GM12878 (cell line): ENCODE data around the gene GSX1. TPM values are rescaled to one million over a fixed set of nuclear protein-coding genes. Genes with fewer than 3 reads are reported as not detected.

Experiments
- ATAC-seq: fragments of 200-7000 bp; cut with Tn5 transposase; 3 replicates; pipeline ENCODE4 v1.9.1; 2020; ENCODE audit warnings: mild to moderate bottlenecking, moderate library complexity
- BruUV-seq: library from RNA; stranded (reverse); fragments of 400-500 nt; replicated peaks from 2 replicates; lab custom pipeline; 2021; lab: Mats Ljungman, UMichigan
- CTCF ChIA-PET: fragments of 300-600 bp; sonication (Branson Sonifier 250); formaldehyde crosslinking; extraction: SDS; loops from one replicate; lab custom pipeline; 2021; ENCODE audit warnings: inconsistent platforms; lab: Yijun Ruan, JAX
- POLR2A ChIA-PET: fragments of 350-600 bp; formaldehyde crosslinking; extraction: SDS; loops from one replicate; lab custom pipeline; 2021; ENCODE audit warnings: inconsistent platforms; lab: Charles Lee
- RAD21 ChIA-PET: fragments of 300-600 bp; sonication (Branson Sonifier 250); formaldehyde crosslinking; loops from one replicate; lab custom pipeline; 2023; ENCODE audit warnings: antibody characterized with exemption; ENCODE audit not compliant: unreplicated experiment; lab: Charles Lee
- SMC1A ChIA-PET: fragments of 300-600 bp; sonication (Branson Sonifier 250); formaldehyde crosslinking; loops from one replicate; lab custom pipeline; 2023; ENCODE audit not compliant: unreplicated experiment, uncharacterized antibody; lab: Charles Lee
- DNase-seq: peaks from one replicate; pipeline ENCODE4 v3.0.0-alpha.2; 2011; ENCODE audit warnings: low read depth, low spot score
- FAIRE-seq: peaks from 3 replicates; lab custom pipeline; 2011; peaks lifted over from hg19 to GRCh38; lab: Jason Lieb, UNC
- H2AFZ ChIP-seq: 2 replicates; pipeline ENCODE4 v1.6.0; 2011; ENCODE audit warnings: low read depth, low read length, control low read depth; ENCODE audit not compliant: control insufficient read depth
- H3K27ac ChIP-seq: 2 replicates; pipeline ENCODE4 v1.5.1; 2011; ENCODE audit warnings: control low read depth; ENCODE audit not compliant: control insufficient read depth, insufficient read depth
- H3K27me3 ChIP-seq, 2 experiments: replicated peaks in 1 of 2; 2 replicates each; pipeline versions ENCODE4 v1.6.0 to v1.6.1; 2011; ENCODE audit warnings: low read length in 1 of 2; ENCODE audit not compliant: control insufficient read depth in 2 of 2, insufficient read depth in 2 of 2
- H3K36me3 ChIP-seq, 2 experiments: 2 replicates each; pipeline ENCODE4 v1.5.1; 2011; ENCODE audit warnings: low read length in 1 of 2; ENCODE audit not compliant: control insufficient read depth in 2 of 2, insufficient read depth in 2 of 2
- H3K4me1 ChIP-seq: 2 replicates; pipeline ENCODE4 v1.6.1; 2011; ENCODE audit warnings: mild to moderate bottlenecking, low read length, moderate library complexity, mixed read lengths; ENCODE audit not compliant: control insufficient read depth, insufficient read depth
- H3K4me2 ChIP-seq: 2 replicates; pipeline ENCODE4 v1.6.0; 2011; ENCODE audit warnings: control low read depth; ENCODE audit not compliant: control insufficient read depth, insufficient read depth
- H3K4me3 ChIP-seq: fragments of 200-600 bp; sonication (generic); 2 replicates; pipeline ENCODE4 v1.5.1; 2016
- H3K79me2 ChIP-seq: 2 replicates; pipeline ENCODE4 v1.6.0; 2011; ENCODE audit warnings: low read length; ENCODE audit not compliant: control insufficient read depth, insufficient read depth
- H3K9ac ChIP-seq: 2 replicates; pipeline ENCODE4 v1.8.0; 2011; ENCODE audit warnings: low read length, control low read depth, mixed read lengths; ENCODE audit not compliant: control insufficient read depth, insufficient read depth
- H3K9me3 ChIP-seq: replicated peaks from 3 replicates; pipeline ENCODE4 v1.5.1; 2011; ENCODE audit warnings: mild to moderate bottlenecking, low read length; ENCODE audit not compliant: control insufficient read depth, insufficient read depth
- H4K20me1 ChIP-seq: 2 replicates; pipeline ENCODE4 v1.6.0; 2011; ENCODE audit not compliant: control insufficient read depth, insufficient read depth
- CBX3 ChIP-seq: fragments of 200-600 bp; sonication (generic); IDR thresholded peaks from 2 replicates; pipeline ENCODE4 v1.6.1; 2016; ENCODE audit warnings: low read depth, borderline replicate concordance
- CHD1 ChIP-seq: IDR thresholded peaks from 2 replicates; pipeline ENCODE4 v1.6.1; 2012; ENCODE audit warnings: low read depth, low read length, improper control_type of control experiment
- RAD21 ChIP-seq: IDR thresholded peaks from 2 replicates; pipeline ENCODE4 v1.6.1; 2011; ENCODE audit warnings: mild to moderate bottlenecking, low read depth, low read length, moderate library complexity; ENCODE audit not compliant: insufficient read depth
- RELB ChIP-seq: fragments of 450-650 bp; IDR thresholded peaks from 2 replicates; pipeline ENCODE4 v1.6.1; 2017; ENCODE audit warnings: low read depth, mild to moderate bottlenecking, moderate library complexity
- SMARCA5 ChIP-seq: fragments of 450-650 bp; IDR thresholded peaks from 2 replicates; pipeline ENCODE4 v1.6.1; 2017; ENCODE audit warnings: mild to moderate bottlenecking
- SRF ChIP-seq, 2 experiments: IDR thresholded peaks; 2 replicates each; pipeline ENCODE4 v1.6.1; 2011; ENCODE audit warnings: low read depth in 2 of 2, low read length in 2 of 2, mild to moderate bottlenecking in 1 of 2, moderate library complexity in 1 of 2
- WGBS: methylation state at CpG from one replicate; pipeline ENCODE4 v1.1.6; 2016; ENCODE audit warnings: low lambda C conversion rate; ENCODE audit not compliant: insufficient replicate concordance, insufficient coverage; ENCODE audit errors: missing lambda C conversion rate; 5-methylcytosine and 5-hydroxymethylcytosine counted together
- in situ Hi-C: fragments of 300-500 bp; cut with MboI; formaldehyde crosslinking; loops from 9 replicates; pipeline ENCODE4 v1.14.3; 2018; ENCODE audit warnings: mixed read lengths
- intact Hi-C: fragments of 100-400 bp; cut with micrococcal nuclease; formaldehyde crosslinking; loops from one replicate; pipeline ENCODE4 v1.14.2; 2022; ENCODE audit not compliant: unreplicated experiment
- polyA plus RNA-seq, 11 experiments: library from polyadenylated mRNA; depleted of rRNA in 4 of 11; unstranded in 6 of 11; stranded (reverse) in 5 of 11; fragments of >200 nt; fragmentation: Nextera tagmentation in 4 of 11; fragmentation: Illumina TruSeq in 1 of 11; extraction: Ambion mirVana in 4 of 11; extraction: Trizol in 1 of 11; gene quantifications; 1 replicate in 1 of 11; 2 replicates in 10 of 11; pipeline versions ENCODE4 v1.2.1 to v1.2.3, GENCODE V29; 2011 to 2016; ENCODE audit warnings: inconsistent platforms in 2 of 11, missing spikeins in 2 of 11, low read depth in 1 of 11
- total RNA-seq, 4 experiments: library from RNA; depleted of rRNA in 3 of 4; stranded (reverse); fragments of >200 nt in 3 of 4; fragmentation: Illumina TruSeq in 1 of 4; extraction: Trizol in 1 of 4; gene quantifications; 2 replicates each; pipeline versions ENCODE4 v1.2.1 to v1.2.3, GENCODE V29; 2013 to 2021

The GSX1 gene
- total and polyA plus RNA-seq, 10 of the 15 experiments (the other 5 are each of a cell fraction or from before 2014, with no cell fraction given) = not detected

DNA sequence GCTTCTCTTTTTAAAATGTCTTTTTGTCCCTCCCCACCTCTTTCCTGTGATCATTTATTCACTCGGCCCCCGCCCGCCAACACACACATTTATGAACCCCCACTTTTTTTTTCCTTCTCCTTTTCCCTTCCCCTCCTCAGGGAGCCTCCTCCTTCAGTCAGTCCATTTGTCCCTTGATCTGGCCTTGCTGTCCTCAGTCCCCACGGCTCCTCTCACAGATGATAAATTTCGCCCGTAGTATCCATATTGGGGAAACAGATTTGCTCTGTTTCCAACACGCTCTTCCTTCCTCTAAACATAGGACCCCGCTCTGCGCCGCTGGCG is 2.0 kb downstream of the GSX1 start (continued):
- no peak for TF ChIP-seq SRF (IDR thresholded peaks at IDR 0.05; ENCODE audit: low read depth in 2 of 2, low read length in 2 of 2)

DNA sequence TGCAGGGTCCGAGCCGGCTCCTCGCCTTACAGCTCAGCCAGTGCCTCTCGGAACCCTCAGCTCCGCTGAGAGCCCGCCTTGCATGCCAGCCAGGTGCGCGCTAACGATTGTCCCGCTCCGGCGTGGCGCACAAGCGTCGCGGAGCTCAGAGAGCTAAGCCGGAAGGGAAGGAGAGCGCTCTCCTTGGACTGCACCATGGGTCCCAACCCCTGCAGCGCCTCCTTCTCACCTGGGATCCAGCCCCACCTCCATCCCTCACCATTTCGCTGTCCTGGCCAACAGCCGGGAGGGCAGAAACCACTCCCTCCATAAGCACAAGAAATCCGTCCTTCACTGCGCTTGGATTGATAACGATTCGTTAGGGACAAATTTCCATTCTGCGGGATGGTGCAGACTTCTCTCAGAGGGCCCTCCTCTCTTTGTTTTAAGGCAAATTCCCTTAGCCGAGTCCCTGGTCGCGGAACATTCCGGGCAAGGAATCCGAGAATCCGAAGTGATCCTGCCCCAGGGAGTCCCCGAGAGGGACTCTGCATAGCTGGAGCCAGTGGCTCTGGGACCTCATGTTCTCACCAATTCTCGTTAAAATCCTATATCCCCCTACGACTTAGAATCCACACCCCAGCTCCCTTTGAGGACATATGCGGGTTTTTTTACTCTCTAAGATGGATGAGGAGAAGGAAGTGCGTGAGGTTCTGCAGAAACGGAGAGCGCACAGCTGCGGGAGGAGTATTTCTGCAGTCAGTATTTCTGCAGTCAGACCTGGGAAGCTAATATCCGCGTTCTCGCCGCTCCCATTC is 2.8 kb downstream of the GSX1 start:
- 20% methylated on average over 32 of the region's 44 CpGs for WGBS
- Histone ChIP-seq H3K4me1 (no peaks in the 10 kb centered on the region), H2AFZ (no peak overlapping the region), H3K4me3 (no peak overlapping the region), H3K27ac (no peak overlapping the region), H3K36me3 (no peaks in the 10 kb centered on the region), H3K79me2 (no peaks in the 10 kb centered on the region), H3K9me3 (no peaks in the 10 kb centered on the region; the same call in 2 of the 3 replicates), H3K4me2 (no peak overlapping the region), H3K27me3 (peaks cover 21 to 26% of the 10 kb centered on the region in 2 experiments), H4K20me1 (no peaks in the 10 kb centered on the region), H3K9ac (no peak overlapping the region)
- ChIA-PET RAD21 (no interaction called here), POLR2A (no interaction called here), SMC1A (no interaction called here), CTCF (no interaction called here)
- DNase-seq (no peak), FAIRE-seq (no peak), ATAC-seq (no peak)
- intact Hi-C loops = no loop called here
- TF ChIP-seq CHD1 (no peak), RAD21 (no peak), RELB (no peak), CBX3 (no peak), SMARCA5 (no peak)
- in situ Hi-C loops = no loop called here
- no TSS peak for BruUV-seq
